ENCODE results near the gene FFAR2.

The FFAR2 gene

GRCh38 chr19:35425682-35426081 lies 22.4 kb upstream of the FFAR2 start:
- TF ChIP-seq CTCF (IDR thresholded peaks at IDR 0.05; ENCODE audit: low read depth, low read length, missing control alignments): no peak
- DNase-seq (ENCODE audit: extremely low read depth, low read depth): no peak

GRCh38 chr19:35427187-35427586 lies 20.9 kb upstream of the FFAR2 start:
- no peak for TF ChIP-seq CTCF (IDR thresholded peaks at IDR 0.05; ENCODE audit: low read depth, low read length, missing control alignments)
- DNase-seq (ENCODE audit: extremely low read depth, low read depth): no peak
- no peak overlapping the region for H3K4me3 ChIP-seq (replicated peaks; ENCODE audit: low read depth, low read length)

More at GRCh38 chr19:35425682-35426081, 22.4 kb upstream of the FFAR2 start:
- H3K4me3 ChIP-seq (replicated peaks; ENCODE audit: low read depth, low read length): no peak overlapping the region

- DNase-seq (ENCODE audit: extremely low read depth, low read depth): no peak
- TF ChIP-seq CTCF (IDR thresholded peaks at IDR 0.05; ENCODE audit: low read depth, low read length, missing control alignments): no peak
- H3K4me3 ChIP-seq (replicated peaks; ENCODE audit: low read depth, low read length): no peak overlapping the region
These were observed 18.2 kb upstream of the FFAR2 start for GRCh38 chr19:35429698-35430408.

GRCh38 chr19:35430409-35431144 lies 17.5 kb upstream of the FFAR2 start:
- H3K4me3 ChIP-seq (replicated peaks; ENCODE audit: low read depth, low read length): no peak overlapping the region
- no peak for TF ChIP-seq CTCF (IDR thresholded peaks at IDR 0.05; ENCODE audit: low read depth, low read length, missing control alignments)
- no peak for DNase-seq (ENCODE audit: extremely low read depth, low read depth)

GRCh38 chr19:35431145-35431807 lies 16.8 kb upstream of the FFAR2 start:
- no peak for TF ChIP-seq CTCF (IDR thresholded peaks at IDR 0.05; ENCODE audit: low read depth, low read length, missing control alignments)
- no peak overlapping the region for H3K4me3 ChIP-seq (replicated peaks; ENCODE audit: low read depth, low read length)
- DNase-seq (ENCODE audit: extremely low read depth, low read depth): no peak

- DNase-seq (ENCODE audit: extremely low read depth, low read depth): no peak
- H3K4me3 ChIP-seq (replicated peaks; ENCODE audit: low read depth, low read length): no peak overlapping the region
- TF ChIP-seq CTCF (IDR thresholded peaks at IDR 0.05; ENCODE audit: low read depth, low read length, missing control alignments): no peak
These were observed 15.1 kb upstream of the FFAR2 start for GRCh38 chr19:35432911-35433310.

All from HFF-Myc (cell line).